Common myeloid progenitor, CD34-positive (primary cell): Measurements from ENCODE around the gene LMF1.
"Not testable (repeated sequence)": the region's sequence is repeated elsewhere in the genome, so short reads cannot be mapped to it uniquely, and the experiment has no call there.

Experiments used
- CTCF ChIA-PET: fragments of 350-600 bp; sonication (Branson Sonifier 250); formaldehyde crosslinking; loops from one replicate; lab custom pipeline; 2021; ENCODE audit warnings: antibody characterized with exemption; lab: Charles Lee
- POLR2A ChIA-PET: fragments of 350-600 bp; sonication (Branson Sonifier 250); formaldehyde crosslinking; loops from one replicate; lab custom pipeline; 2021; ENCODE audit warnings: antibody characterized with exemption; lab: Charles Lee
- DNase-seq, 3 donors: peaks; one replicate each; pipeline versions ENCODE4 v3.0.0 to v3.0.0-alpha.2; 2013
- H3K27ac ChIP-seq, 2 experiments: 1 replicate in 1 of 2; 2 replicates in 1 of 2; pipeline ENCODE4 v1.7.0; 2013; ENCODE audit warnings: inconsistent platforms in 2 of 2, low read length in 2 of 2, mild to moderate bottlenecking in 2 of 2, low read depth in 1 of 2, moderate library complexity in 1 of 2; ENCODE audit not compliant: severe bottlenecking in 2 of 2, insufficient read depth in 1 of 2, poor library complexity in 1 of 2
- H3K27me3 ChIP-seq, 5 experiments: replicated peaks in 2 of 5; 1 replicate in 3 of 5; 2 replicates in 2 of 5; pipeline versions ENCODE4 v1.6.1 to v1.7.0; 2013; ENCODE audit warnings: low read length in 4 of 5, mild to moderate bottlenecking in 2 of 5, moderate library complexity in 2 of 5, inconsistent platforms in 1 of 5; ENCODE audit not compliant: insufficient read depth in 5 of 5, control insufficient read depth in 4 of 5
- H3K36me3 ChIP-seq, 4 experiments: 1 replicate in 2 of 4; 2 replicates in 2 of 4; pipeline versions ENCODE4 v1.6.1 to v1.7.0; 2013; ENCODE audit warnings: low read length in 3 of 4, control low read depth in 1 of 4, mild to moderate bottlenecking in 1 of 4; ENCODE audit not compliant: control insufficient read depth in 4 of 4, insufficient read depth in 4 of 4
- H3K4me1 ChIP-seq, 4 experiments: 1 replicate in 3 of 4; 2 replicates in 1 of 4; pipeline versions ENCODE4 v1.6.1 to v1.7.1; 2013; ENCODE audit warnings: low read length in 3 of 4, mild to moderate bottlenecking in 3 of 4, control low read depth in 1 of 4, inconsistent platforms in 1 of 4, moderate library complexity in 1 of 4; ENCODE audit not compliant: control insufficient read depth in 4 of 4, insufficient read depth in 4 of 4; ENCODE audit errors: control extremely low read depth in 1 of 4
- H3K4me3 ChIP-seq, 7 experiments: 1 replicate in 4 of 7; 2 replicates in 3 of 7; pipeline versions ENCODE4 v1.5.1 to v1.7.0; 2013; ENCODE audit warnings: mild to moderate bottlenecking in 7 of 7, low read length in 6 of 7, moderate library complexity in 6 of 7, inconsistent platforms in 2 of 7, low read depth in 2 of 7, control low read depth in 1 of 7; ENCODE audit not compliant: insufficient read depth in 4 of 7, control insufficient read depth in 1 of 7; ENCODE audit errors: extremely low read depth in 1 of 7
- H3K9me3 ChIP-seq, 5 experiments: 1 replicate in 4 of 5; 2 replicates in 1 of 5; pipeline versions ENCODE4 v1.6.1 to v1.7.1; 2013; ENCODE audit warnings: low read length in 4 of 5, mild to moderate bottlenecking in 2 of 5, inconsistent platforms in 1 of 5, low read depth in 1 of 5, moderate library complexity in 1 of 5; ENCODE audit not compliant: control insufficient read depth in 4 of 5, insufficient read depth in 2 of 5; ENCODE audit errors: control extremely low read depth in 1 of 5
- WGBS: methylation state at CpG from one replicate; pipeline ENCODE4 v1.1.5; 2013; ENCODE audit not compliant: insufficient coverage; 5-methylcytosine and 5-hydroxymethylcytosine counted together

LMF1 gene

DNA sequence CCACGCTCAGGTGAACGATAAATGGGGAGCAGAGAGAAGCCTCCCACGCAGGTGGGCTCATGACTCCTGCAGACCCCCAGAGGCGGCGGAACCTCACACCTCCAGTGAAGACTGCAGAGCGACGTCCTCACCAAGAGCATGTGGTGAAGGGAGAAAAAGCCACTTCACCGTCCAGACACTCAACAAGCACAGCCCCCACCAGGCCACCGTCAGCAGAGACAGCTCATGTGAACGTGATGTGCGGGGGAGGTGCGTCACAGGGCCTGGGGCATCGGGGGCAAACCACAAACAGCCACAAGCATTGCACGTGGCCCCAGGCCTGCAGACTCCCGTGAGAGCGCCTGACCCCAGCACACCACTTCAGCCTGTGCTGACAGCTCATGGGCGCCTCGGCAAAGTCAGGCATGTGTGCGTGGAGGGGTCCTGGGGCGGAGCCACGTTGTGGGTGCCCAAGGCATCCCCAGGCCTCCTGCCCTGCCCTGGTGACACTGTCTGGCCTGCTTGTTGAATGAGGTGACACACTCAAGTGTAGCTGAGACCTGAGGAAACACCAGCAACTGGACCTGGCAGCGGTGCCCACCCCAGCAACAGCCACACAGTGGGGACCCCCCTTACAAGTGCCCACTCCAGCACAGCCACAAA, 19.0 kb downstream of the LMF1 start:
- Histone ChIP-seq H3K4me3 (no peak overlapping the region), H3K36me3 (peaks cover 12 to 37% (median 13%) of the 10 kb centered on the region in 4 experiments), H3K27me3 (no peaks in the 10 kb centered on the region), H3K9me3 (peaks cover 0 to 13% (median 0%) of the 10 kb centered on the region in 5 experiments), H3K4me1 (no peaks in the 10 kb centered on the region), H3K27ac (no peak overlapping the region)
- ChIA-PET CTCF (no interaction called here), POLR2A (no interaction called here)
- 91% methylated on average over 20 of the region's 22 CpGs for WGBS
- DNase-seq, result no peak

DNA sequence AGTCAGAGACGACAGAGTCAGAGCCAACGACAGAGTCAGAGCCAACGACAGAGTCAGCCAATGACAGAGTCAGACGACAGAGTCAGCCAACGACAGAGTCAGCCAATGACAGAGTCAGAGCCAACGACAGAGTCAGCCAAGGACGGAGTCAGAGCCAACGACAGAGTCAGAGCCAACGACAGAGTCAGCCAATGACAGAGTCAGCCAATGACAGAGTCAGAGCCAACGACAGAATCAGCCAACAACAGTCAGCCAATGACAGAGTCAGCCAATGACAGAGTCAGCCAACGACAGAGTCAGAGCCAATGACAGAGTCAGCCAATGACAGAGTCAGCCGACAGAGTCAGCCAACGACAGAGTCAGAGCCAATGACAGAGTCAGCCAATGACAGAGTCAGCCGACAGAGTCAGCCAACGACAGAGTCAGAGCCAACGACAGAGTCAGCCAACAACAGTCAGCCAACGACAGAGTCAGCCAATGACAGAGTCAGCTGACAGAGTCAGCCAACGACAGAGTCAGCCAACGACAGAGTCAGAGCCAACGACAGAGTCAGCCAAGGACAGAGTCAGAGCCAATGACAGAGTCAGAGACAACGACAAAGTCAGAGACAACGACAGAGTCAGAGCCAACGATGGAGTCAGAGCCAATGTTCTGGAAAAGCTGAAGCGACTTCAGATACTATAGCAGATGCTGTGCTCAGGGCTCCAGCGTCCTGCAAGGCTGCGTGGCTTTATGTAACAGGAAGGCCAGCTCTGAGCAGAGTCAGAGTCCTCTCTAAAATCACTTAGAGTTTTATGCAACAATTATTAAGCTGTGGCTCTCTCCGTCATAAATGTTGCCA, 19.8 kb downstream of the LMF1 start:
- H3K27me3 ChIP-seq, POLR2A ChIA-PET, H3K4me1 ChIP-seq, H3K27ac ChIP-seq, H3K4me3 ChIP-seq, DNase-seq, CTCF ChIA-PET: not testable (repeated sequence)
- peaks cover 0 to 21% (median 0%) of the 10 kb centered on the region in 5 experiments for H3K9me3 ChIP-seq
- H3K36me3 ChIP-seq, result peaks cover 16 to 45% (median 17%) of the 10 kb centered on the region in 4 experiments
- WGBS, result 97% methylated on average over 26 of the region's 27 CpGs

DNA sequence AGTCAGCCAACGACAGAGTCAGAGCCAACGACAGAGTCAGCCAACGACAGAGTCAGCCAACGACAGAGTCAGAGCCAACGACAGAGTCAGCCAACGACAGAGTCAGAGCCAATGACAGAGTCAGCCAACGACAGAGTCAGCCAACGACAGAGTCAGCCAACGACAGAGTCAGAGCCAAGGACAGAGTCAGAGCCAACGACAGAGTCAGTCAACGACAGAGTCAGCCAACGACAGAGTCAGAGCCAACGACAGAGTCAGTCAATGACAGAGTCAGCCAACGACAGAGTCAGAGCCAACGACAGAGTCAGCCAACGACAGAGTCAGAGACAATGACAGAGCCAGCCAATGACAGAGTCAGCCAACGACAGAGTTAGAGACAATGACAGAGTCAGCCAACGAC, 22.0 kb downstream of the LMF1 start:
- H3K27ac ChIP-seq, CTCF ChIA-PET, H3K4me3 ChIP-seq, H3K27me3 ChIP-seq, POLR2A ChIA-PET, DNase-seq, H3K4me1 ChIP-seq: not testable (repeated sequence)
- WGBS, result 98% methylated on average over 12 of the region's 18 CpGs
- H3K9me3 ChIP-seq, result peaks cover 1 to 40% (median 15%) of the 10 kb centered on the region in 5 experiments
- peaks cover 17 to 56% (median 27%) of the 10 kb centered on the region in 4 experiments for H3K36me3 ChIP-seq

DNA sequence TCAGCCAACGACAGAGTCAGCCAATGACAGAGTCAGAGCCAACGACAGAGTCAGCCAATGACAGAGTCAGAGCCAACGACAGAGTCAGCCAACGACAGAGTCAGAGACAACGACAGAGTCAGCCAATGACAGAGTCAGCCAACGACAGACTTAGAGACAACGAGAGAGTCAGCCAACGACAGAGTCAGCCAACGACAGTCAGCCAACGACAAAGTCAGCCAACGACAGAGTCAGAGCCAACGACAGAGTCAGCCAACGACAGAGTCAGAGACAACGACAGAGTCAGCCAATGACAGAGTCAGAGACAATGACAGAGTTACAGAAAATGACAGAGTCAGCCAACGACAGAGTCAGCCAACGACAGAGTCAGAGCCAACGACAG, 22.9 kb downstream of the LMF1 start:
- H3K9me3 ChIP-seq, result peaks cover 1 to 44% (median 17%) of the 10 kb centered on the region in 5 experiments
- POLR2A ChIA-PET, H3K4me3 ChIP-seq, H3K27ac ChIP-seq, DNase-seq, CTCF ChIA-PET, H3K27me3 ChIP-seq, H3K4me1 ChIP-seq: not testable (repeated sequence)
- H3K36me3 ChIP-seq, result peaks cover 19 to 57% (median 27%) of the 10 kb centered on the region in 4 experiments
- 96% methylated on average over 14 of the region's 17 CpGs for WGBS

DNA sequence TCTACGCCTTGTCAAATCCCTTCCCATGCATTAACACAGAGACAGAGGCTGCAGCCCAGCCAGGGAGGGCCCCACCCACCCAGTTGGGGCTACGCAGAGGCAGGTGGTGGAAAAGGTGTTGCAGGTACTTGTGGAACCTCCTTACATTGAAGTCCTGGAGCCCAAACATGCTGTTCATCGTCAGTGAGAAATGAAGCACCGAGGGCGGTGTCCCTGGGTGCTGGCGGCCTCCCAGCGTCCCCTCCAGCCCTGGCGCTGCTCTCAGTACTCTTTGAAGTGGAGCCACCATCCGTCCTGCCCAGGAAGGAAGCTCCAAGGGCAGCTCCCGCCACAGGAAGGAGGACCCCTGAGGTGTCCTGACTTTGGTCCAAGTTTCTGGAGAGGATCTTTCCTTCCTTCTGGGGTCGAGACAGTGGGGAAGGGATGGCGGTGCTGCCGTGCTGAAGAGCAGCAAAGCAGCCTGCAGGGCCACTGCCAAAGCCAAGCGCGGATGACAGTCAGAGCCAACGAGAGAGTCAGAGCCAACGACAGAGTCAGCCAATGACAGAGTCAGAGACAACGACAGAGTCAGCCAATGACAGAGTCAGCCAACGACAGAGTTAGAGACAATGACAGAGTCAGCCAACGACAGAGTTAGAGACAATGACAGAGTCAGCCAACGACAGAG, 23.4 kb downstream of the LMF1 start:
- Histone ChIP-seq H3K27ac (no peak overlapping the region), H3K4me3 (no peak overlapping the region), H3K9me3 (peaks cover 1 to 49% (median 19%) of the 10 kb centered on the region in 5 experiments), H3K36me3 (peaks cover 19 to 55% (median 27%) of the 10 kb centered on the region in 4 experiments), H3K27me3 (no peaks in the 10 kb centered on the region), H3K4me1 (no peaks in the 10 kb centered on the region)
- WGBS, result 97% methylated on average over 17 of the region's 21 CpGs
- ChIA-PET POLR2A (no interaction called here), CTCF (no interaction called here)
- DNase-seq, result no peak

DNA sequence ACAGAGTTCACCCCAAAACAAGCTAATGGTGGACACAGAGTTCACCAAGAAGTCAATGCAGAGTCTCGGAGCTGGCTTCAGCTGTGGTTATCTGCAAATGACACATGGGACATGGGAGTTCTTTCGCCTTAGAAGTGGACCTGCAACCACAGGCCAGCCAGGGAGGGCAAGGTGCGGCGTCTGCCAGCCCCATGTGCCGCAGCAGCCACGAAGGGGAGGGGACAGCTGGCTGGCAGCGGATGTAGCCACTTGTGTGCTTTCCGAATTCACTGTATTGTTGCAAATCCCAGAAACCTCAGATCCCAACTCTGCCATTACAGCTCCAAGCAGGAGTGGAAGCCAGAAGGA, 24.8 kb downstream of the LMF1 start:
- CTCF ChIA-PET, result no interaction called here
- 97% methylated on average over 8 of the region's 8 CpGs for WGBS
- Histone ChIP-seq H3K4me1 (no peaks in the 10 kb centered on the region), H3K27me3 (no peaks in the 10 kb centered on the region), H3K36me3 (peaks cover 16 to 47% (median 23%) of the 10 kb centered on the region in 4 experiments), H3K9me3 (peaks cover 5 to 63% (median 26%) of the 10 kb centered on the region in 5 experiments), H3K27ac (no peak overlapping the region), H3K4me3 (no peak overlapping the region)
- POLR2A ChIA-PET, result no interaction called here
- DNase-seq, result no peak
